Mesendoderm (in vitro differentiated cells): ENCODE data around the gene ZNF668.

Source experiments
- DNase-seq: peaks from one replicate; pipeline ENCODE4 v3.0.0; 2013
- H2AK5ac ChIP-seq: 2 replicates; pipeline ENCODE4 v1.6.1; 2013; ENCODE audit warnings: low read length, inconsistent platforms
- H2BK120ac ChIP-seq: 2 replicates; pipeline ENCODE4 v1.6.1; 2013; ENCODE audit warnings: low read depth, mild to moderate bottlenecking, low read length, moderate library complexity, mixed read lengths
- H2BK15ac ChIP-seq: replicated peaks from 2 replicates; pipeline ENCODE4 v1.6.1; 2013; ENCODE audit warnings: low read depth, mild to moderate bottlenecking, moderate library complexity
- H2BK5ac ChIP-seq: 2 replicates; pipeline ENCODE4 v1.6.1; 2013; ENCODE audit warnings: low read length, inconsistent platforms
- H3K18ac ChIP-seq: 2 replicates; pipeline ENCODE4 v1.6.1; 2013; ENCODE audit warnings: mild to moderate bottlenecking, low read length, mixed read lengths
- H3K23ac ChIP-seq: one replicate; pipeline ENCODE4 v1.6.1; 2013; ENCODE audit warnings: low read length
- H3K27ac ChIP-seq: 2 replicates; pipeline ENCODE4 v1.5.1; 2013; ENCODE audit warnings: low read depth, mild to moderate bottlenecking, inconsistent platforms, low read length, moderate library complexity
- H3K27me3 ChIP-seq: 2 replicates; pipeline ENCODE4 v1.6.1; 2013; ENCODE audit warnings: low read length, control low read depth, mild to moderate bottlenecking, inconsistent platforms; ENCODE audit not compliant: insufficient read depth, poor library complexity
- H3K36me3 ChIP-seq: 2 replicates; pipeline ENCODE4 v1.6.1; 2013; ENCODE audit warnings: low read length, inconsistent platforms; ENCODE audit not compliant: control insufficient read depth, insufficient read depth
- H3K4ac ChIP-seq: one replicate; pipeline ENCODE4 v1.6.1; 2013; ENCODE audit warnings: low read depth, mild to moderate bottlenecking, low read length, moderate library complexity
- H3K4me1 ChIP-seq: 2 replicates; pipeline ENCODE4 v1.6.1; 2013; ENCODE audit warnings: low read depth, low read length, inconsistent platforms; ENCODE audit not compliant: control insufficient read depth
- H3K4me2 ChIP-seq: 2 replicates; pipeline ENCODE4 v1.6.1; 2013; ENCODE audit warnings: low read length
- H3K4me3 ChIP-seq: 2 replicates; pipeline ENCODE4 v1.5.1; 2013; ENCODE audit warnings: mild to moderate bottlenecking, low read length
- H3K56ac ChIP-seq: one replicate; pipeline ENCODE4 v1.6.1; 2013; ENCODE audit warnings: low read length
- H3K79me1 ChIP-seq: 2 replicates; pipeline ENCODE4 v1.6.1; 2013; ENCODE audit warnings: low read length, inconsistent platforms
- H3K79me2 ChIP-seq: 2 replicates; pipeline ENCODE4 v1.6.1; 2013; ENCODE audit warnings: mild to moderate bottlenecking, low read length; ENCODE audit not compliant: control insufficient read depth, insufficient read depth
- H3K9ac ChIP-seq: 2 replicates; pipeline ENCODE4 v1.6.1; 2013; ENCODE audit warnings: low read length, inconsistent platforms
- H4K5ac ChIP-seq: one replicate; pipeline ENCODE4 v1.6.1; 2013; ENCODE audit warnings: low read length
- H4K8ac ChIP-seq: one replicate; pipeline ENCODE4 v1.6.1; 2013; ENCODE audit warnings: low read depth, mild to moderate bottlenecking, control low read depth, low read length, moderate library complexity
- WGBS: extraction: QIAGEN DNeasy Blood & Tissue Kit; methylation state at CpG from one replicate; pipeline ENCODE4 v1.1.7; 2013; ENCODE audit warnings: low lambda C conversion rate, missing lambda C conversion rate; ENCODE audit not compliant: insufficient coverage; ENCODE audit errors: extremely low coverage; 5-methylcytosine and 5-hydroxymethylcytosine counted together

The ZNF668 gene

GRCh38 chr16:31092330-31092729 is 18.3 kb upstream of the ZNF668 start:
- no CpG with 5 or more reads among the region's 5 CpGs for WGBS
- H4K5ac ChIP-seq: no peak overlapping the region
- no peak overlapping the region for H3K4me2 ChIP-seq
- H3K4me3 ChIP-seq: no peak overlapping the region
- no peak overlapping the region for H4K8ac ChIP-seq
- peaks cover 6% of the 10 kb centered on the region for H3K36me3 ChIP-seq
- H2BK120ac ChIP-seq: no peak overlapping the region
- H3K9ac ChIP-seq: no peak overlapping the region
- H3K27ac ChIP-seq: no peak overlapping the region
- no peaks in the 10 kb centered on the region for H3K27me3 ChIP-seq
- H2BK5ac ChIP-seq: no peak overlapping the region
- H3K4ac ChIP-seq: no peak overlapping the region
- H3K79me1 ChIP-seq: peaks cover 11% of the 10 kb centered on the region
- H3K23ac ChIP-seq: no peak overlapping the region
- H2AK5ac ChIP-seq: no peak overlapping the region
- no peak overlapping the region for H3K18ac ChIP-seq
- H3K79me2 ChIP-seq: peaks cover 5% of the 10 kb centered on the region
- no peak for DNase-seq
- no peak overlapping the region for H3K56ac ChIP-seq
- no peak overlapping the region for H2BK15ac ChIP-seq
- no peaks in the 10 kb centered on the region for H3K4me1 ChIP-seq

- Histone ChIP-seq H3K56ac (no peak overlapping the region), H2AK5ac (no peak overlapping the region), H3K79me2 (peaks cover 5% of the 10 kb centered on the region), H3K27ac (no peak overlapping the region), H3K4ac (no peak overlapping the region), H2BK5ac (no peak overlapping the region), H3K4me1 (no peaks in the 10 kb centered on the region), H2BK120ac (no peak overlapping the region), H3K4me3 (no peak overlapping the region), H3K4me2 (no peak overlapping the region), H3K36me3 (peaks cover 6% of the 10 kb centered on the region), H4K8ac (no peak overlapping the region), H3K27me3 (no peaks in the 10 kb centered on the region), H4K5ac (no peak overlapping the region), H3K18ac (no peak overlapping the region), H3K9ac (no peak overlapping the region), H3K23ac (no peak overlapping the region), H3K79me1 (peaks cover 11% of the 10 kb centered on the region), H2BK15ac (no peak overlapping the region)
- DNase-seq: no peak
- no CpG with 5 or more reads among the region's 2 CpGs for WGBS
Observed at GRCh38 chr16:31090540-31090939, 16.5 kb upstream of the ZNF668 start.

GRCh38 chr16:31089199-31089598 is 15.2 kb upstream of the ZNF668 start:
- H3K36me3 ChIP-seq: peaks cover 6% of the 10 kb centered on the region

GRCh38 chr16:31088459-31089183 is 14.6 kb upstream of the ZNF668 start, which contains the start of gene PRSS53:
Gene PRSS53, minus strand, starts transcription at chr16:31088943. Its CDS starts 134 bp downstream, at chr16:31088809.
- Histone ChIP-seq H3K79me2 (peaks cover 2% of the 10 kb centered on the region), H3K18ac (no peak within 1 kb of the TSS), H2BK120ac (no peak within 1 kb of the TSS), H2AK5ac (no peak within 1 kb of the TSS), H3K4ac (no peak within 1 kb of the TSS), H3K4me3 (no peak within 1 kb of the TSS), H2BK5ac (no peak within 1 kb of the TSS), H3K4me2 (no peak within 1 kb of the TSS), H3K9ac (no peak within 1 kb of the TSS), H3K27me3 (no peaks in the 10 kb centered on the region), H2BK15ac (no peak within 1 kb of the TSS), H4K5ac (no peak within 1 kb of the TSS), H4K8ac (no peak within 1 kb of the TSS), H3K79me1 (peaks cover 8% of the 10 kb centered on the region), H3K27ac (no peak within 1 kb of the TSS), H3K36me3 (peaks cover 6% of the 10 kb centered on the region), H3K23ac (no peak within 1 kb of the TSS), H3K56ac (no peak within 1 kb of the TSS), H3K4me1 (no peaks in the 10 kb centered on the region)
- no CpG with 5 or more reads among the region's 15 CpGs for WGBS
- DNase-seq: no peak

More at GRCh38 chr16:31089199-31089598, 15.2 kb upstream of the ZNF668 start:
- H4K8ac ChIP-seq: no peak overlapping the region
- no peak overlapping the region for H3K23ac ChIP-seq
- no peak overlapping the region for H3K4me3 ChIP-seq
- no peak overlapping the region for H3K9ac ChIP-seq
- H2AK5ac ChIP-seq: no peak overlapping the region
- H3K4me2 ChIP-seq: no peak overlapping the region
- no peaks in the 10 kb centered on the region for H3K4me1 ChIP-seq
- no peaks in the 10 kb centered on the region for H3K27me3 ChIP-seq
- H3K79me2 ChIP-seq: peaks cover 4% of the 10 kb centered on the region
- no peak overlapping the region for H4K5ac ChIP-seq
- H2BK5ac ChIP-seq: no peak overlapping the region
- WGBS: no CpG with 5 or more reads among the region's 8 CpGs
- no peak overlapping the region for H3K18ac ChIP-seq
- no peak overlapping the region for H3K27ac ChIP-seq
- H3K4ac ChIP-seq: no peak overlapping the region
- H3K56ac ChIP-seq: no peak overlapping the region
- H3K79me1 ChIP-seq: peaks cover 11% of the 10 kb centered on the region
- DNase-seq: no peak
- no peak overlapping the region for H2BK120ac ChIP-seq
- H2BK15ac ChIP-seq: no peak overlapping the region

GRCh38 chr16:31087971-31088370 is 13.9 kb upstream of the ZNF668 start:
- Histone ChIP-seq H2BK5ac (no peak overlapping the region), H2BK15ac (no peak overlapping the region), H3K4me1 (no peaks in the 10 kb centered on the region), H3K36me3 (peaks cover 6% of the 10 kb centered on the region), H2BK120ac (no peak overlapping the region), H4K5ac (no peak overlapping the region), H3K9ac (no peak overlapping the region), H3K4ac (no peak overlapping the region), H3K27me3 (no peaks in the 10 kb centered on the region), H3K56ac (no peak overlapping the region), H3K23ac (no peak overlapping the region), H3K79me2 (no peaks in the 10 kb centered on the region), H3K27ac (no peak overlapping the region), H4K8ac (no peak overlapping the region), H2AK5ac (no peak overlapping the region), H3K79me1 (peaks cover 6% of the 10 kb centered on the region), H3K18ac (no peak overlapping the region), H3K4me3 (no peak overlapping the region), H3K4me2 (no peak overlapping the region)
- no peak for DNase-seq
- WGBS: no CpG with 5 or more reads among the region's 5 CpGs

GRCh38 chr16:31087481-31087880 is 13.4 kb upstream of the ZNF668 start:
- H3K9ac ChIP-seq: no peak overlapping the region
- H3K18ac ChIP-seq: no peak overlapping the region
- H3K4me3 ChIP-seq: no peak overlapping the region
- DNase-seq: no peak
- WGBS: no CpG with 5 or more reads among the region's 8 CpGs
- no peak overlapping the region for H2BK5ac ChIP-seq
- H3K4ac ChIP-seq: no peak overlapping the region
- H3K56ac ChIP-seq: no peak overlapping the region
- no peaks in the 10 kb centered on the region for H3K79me2 ChIP-seq
- H2BK120ac ChIP-seq: no peak overlapping the region
- H3K4me1 ChIP-seq: no peaks in the 10 kb centered on the region
- no peak overlapping the region for H4K5ac ChIP-seq
- H2AK5ac ChIP-seq: no peak overlapping the region
- H3K36me3 ChIP-seq: peaks cover 6% of the 10 kb centered on the region
- no peak overlapping the region for H3K27ac ChIP-seq
- H4K8ac ChIP-seq: no peak overlapping the region
- H2BK15ac ChIP-seq: no peak overlapping the region
- H3K27me3 ChIP-seq: no peaks in the 10 kb centered on the region
- H3K79me1 ChIP-seq: peaks cover 4% of the 10 kb centered on the region
- H3K4me2 ChIP-seq: no peak overlapping the region
- H3K23ac ChIP-seq: no peak overlapping the region
